Fibroblast of the conjunctiva (primary cell): ENCODE results near the gene SAMD4A.

Experiments
- DNase-seq: peaks from one replicate; pipeline ENCODE4 v3.0.0-alpha.2; 2010; ENCODE audit warnings: low read depth

SAMD4A gene

DNA sequence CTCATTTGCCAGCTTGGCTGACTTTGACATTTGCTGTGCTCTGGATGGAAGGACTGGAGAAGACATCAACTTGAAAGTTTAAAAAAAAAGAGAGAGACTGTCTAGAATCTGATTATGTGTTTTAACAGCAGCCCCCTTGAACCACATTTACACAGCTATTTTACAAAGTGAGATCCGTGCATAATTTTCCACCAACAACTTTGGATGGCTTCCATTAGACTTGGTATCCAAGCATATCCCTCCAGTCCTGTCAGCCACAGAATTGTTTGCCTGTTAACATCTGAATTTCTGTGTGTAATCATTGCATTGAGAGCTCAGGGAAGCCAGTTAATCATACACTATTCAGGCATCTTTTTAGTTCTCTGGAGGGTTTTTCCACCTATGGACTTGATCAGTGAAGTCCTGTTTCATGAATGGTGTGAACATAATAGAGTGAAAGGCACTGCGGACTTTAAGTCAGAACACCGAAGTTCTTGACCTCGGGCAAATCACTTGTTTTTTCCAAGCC, 93.7 kb downstream of the SAMD4A start:
- no peak for DNase-seq

DNA sequence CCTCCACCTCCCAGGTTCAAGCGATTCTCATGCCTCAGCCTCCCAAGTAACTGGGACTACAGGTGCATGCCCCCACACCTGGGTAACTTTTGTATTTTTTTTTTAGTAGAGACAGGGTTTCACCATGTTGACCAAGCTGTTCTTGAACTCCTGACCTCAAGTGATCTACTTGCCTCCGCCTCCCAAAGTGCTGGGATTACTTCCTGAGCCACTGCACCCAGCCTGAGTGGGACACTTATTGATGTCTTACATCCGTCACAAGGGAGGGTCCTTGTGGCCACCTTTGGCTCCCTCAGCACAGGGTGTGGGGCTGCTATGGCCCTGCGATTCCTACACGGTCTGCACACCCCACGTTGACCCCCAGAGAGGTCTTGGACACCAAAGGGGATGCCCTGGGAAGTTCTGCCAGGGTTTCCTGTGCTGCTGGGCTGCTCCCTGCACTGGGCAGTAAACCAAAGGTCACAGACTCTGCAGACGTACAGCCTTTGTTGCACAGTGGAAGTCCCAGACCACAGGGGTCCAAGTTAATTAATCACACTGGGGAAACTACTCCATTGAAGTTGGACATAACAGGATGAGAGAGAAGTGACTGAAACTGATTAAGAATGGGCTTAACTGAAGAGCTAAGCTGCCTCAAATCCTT, 95.7 kb downstream of the SAMD4A start:
- DNase-seq, result no peak

DNA sequence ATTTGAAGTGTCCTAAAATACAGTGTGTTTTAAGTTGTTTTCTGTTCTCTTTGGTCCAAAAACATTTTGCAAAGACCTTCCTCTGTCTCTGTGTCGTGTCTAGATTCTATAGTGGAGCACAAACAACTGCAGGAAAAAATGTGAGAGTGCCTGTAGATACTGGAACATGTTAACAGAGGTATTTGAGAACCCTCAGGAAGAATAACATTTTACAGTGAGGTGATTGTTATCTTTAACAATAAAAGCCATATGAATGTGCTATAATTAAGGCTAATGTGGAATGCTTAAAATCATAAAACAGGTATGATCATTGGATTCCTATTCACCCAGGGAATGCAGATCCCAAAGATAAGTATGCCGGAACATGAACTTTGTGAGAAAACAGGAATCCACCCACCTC, 98.0 kb downstream of the SAMD4A start:
- no peak for DNase-seq

DNA sequence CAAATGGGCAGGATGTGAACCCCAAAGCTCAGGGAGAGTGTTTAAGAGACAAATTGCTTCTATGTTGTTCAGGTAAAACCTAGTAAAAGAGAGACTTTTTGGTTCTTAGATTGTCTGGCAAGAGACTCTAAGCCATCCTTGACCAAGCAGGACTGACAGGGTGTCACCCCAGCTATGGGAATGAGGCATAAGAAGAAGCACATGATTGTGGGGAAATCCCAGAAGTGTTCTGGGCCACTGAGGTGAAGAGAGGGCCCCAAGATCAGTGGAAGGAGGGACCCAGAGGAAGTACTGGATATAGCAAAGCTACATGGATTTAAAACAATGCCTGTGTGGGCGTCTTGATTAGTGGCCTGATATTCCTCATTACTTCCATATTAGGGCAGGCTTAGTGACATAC, 99.0 kb downstream of the SAMD4A start:
- DNase-seq, result no peak

DNA sequence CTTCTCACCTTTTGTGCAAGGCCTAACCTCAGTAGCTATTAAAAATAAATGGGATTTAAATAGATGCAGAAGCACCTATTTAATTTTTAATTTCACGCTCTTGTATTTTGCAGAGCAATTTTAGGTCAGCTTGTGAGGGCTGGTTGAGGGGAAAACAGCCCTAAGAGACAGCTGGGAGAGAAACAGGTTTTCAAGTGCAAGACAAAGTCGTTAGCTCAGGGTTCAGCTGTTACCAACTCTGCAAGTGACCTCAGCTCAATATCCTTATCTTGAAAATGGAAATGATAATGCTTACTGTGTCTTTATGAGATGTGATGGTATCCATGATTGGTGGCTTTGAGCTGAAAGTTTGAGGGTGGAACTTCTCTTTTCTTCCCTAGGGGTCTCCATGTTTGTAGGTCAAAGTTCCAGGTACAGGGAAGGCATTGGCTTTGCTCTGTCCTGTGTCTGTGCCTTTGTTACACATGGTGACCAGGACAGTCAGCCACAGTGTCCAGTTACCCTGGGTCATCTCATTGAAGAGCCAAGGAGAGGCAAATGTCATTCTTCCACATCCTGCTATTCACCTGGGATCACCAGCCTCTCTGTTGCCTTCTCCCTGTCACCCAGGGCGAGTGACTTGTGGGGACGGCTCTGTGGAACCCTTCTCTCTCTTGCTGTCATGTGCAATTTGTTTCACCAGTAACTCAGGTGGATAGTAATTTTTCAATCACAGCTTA, 100.3 kb downstream of the SAMD4A start:
- no peak for DNase-seq

DNA sequence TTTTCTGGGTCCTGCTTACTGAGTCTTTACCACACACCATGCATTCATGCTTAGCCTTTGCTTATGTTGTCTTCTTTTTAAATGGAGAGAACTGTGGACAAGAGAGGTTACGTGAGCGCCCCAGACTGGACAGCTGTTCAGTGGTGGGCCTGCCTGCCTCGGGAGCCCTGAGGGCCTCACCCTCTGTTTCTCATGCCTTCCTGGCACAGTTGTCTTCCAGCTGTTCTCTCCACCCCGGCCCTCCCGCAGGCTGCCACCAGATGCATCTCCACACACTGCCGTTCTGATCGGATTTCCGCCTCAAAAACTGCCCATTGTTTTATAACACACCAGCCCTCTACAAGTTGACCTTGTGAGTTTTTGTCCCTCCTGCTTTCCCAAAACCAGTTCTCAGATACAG, 100.8 kb downstream of the SAMD4A start:
- no peak for DNase-seq

- no peak for DNase-seq
Measured at GRCh38 chr14:54669721-54670561, 103.0 kb downstream of the SAMD4A start.

GRCh38 chr14:54671537-54671936, 104.6 kb downstream of the SAMD4A start:
- DNase-seq, result no peak

- no peak for DNase-seq
Measured at GRCh38 chr14:54672181-54672580, 105.3 kb downstream of the SAMD4A start.

GRCh38 chr14:54672688-54673087, 105.8 kb downstream of the SAMD4A start:
- DNase-seq, result no peak

GRCh38 chr14:54673193-54674045, 106.5 kb downstream of the SAMD4A start:
- DNase-seq, result no peak

- no peak for DNase-seq
Measured at GRCh38 chr14:54674046-54674741, 107.3 kb downstream of the SAMD4A start.

DNA sequence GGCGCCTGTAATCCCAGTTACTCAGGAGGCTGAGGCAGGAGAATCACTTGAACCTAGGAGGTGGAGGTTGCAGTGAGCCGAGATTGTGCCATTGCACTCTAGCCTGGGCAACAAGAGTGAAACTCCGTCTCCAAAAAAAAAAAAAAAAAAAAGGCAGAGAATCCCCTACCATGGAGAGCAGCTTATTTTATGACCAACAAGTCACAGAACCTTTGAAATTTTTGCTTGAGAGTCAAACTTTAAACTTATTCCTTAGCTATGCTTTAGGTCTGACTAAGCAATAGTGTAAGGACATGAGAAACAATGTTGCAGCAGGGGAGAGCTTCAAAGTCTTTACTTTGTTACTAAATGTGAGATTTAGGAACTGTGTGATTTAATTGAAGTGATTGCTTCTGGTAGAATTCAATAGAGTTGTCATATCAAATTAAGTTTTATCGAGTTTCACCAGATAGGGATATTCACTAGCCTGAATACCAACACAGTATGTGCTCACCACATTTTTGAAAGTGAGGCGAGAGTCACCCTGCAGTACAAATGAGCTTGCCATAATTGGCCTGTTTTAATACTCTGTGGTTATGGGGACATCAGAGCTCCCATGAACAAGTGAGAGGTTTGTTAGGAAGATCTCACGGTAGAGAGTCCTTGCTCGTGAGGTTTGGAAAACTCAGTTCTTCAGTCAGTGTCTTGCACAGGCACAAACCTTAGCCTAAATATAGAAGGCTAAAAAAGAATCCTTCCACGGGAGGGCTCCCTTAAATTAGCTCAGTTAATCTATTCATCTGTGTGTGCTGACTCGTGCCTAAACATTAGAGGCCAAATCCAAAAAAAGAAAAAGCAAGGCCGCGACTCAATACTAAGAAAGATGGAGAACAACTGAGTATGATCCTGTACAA, 108.6 kb downstream of the SAMD4A start:
- no peak for DNase-seq

DNA sequence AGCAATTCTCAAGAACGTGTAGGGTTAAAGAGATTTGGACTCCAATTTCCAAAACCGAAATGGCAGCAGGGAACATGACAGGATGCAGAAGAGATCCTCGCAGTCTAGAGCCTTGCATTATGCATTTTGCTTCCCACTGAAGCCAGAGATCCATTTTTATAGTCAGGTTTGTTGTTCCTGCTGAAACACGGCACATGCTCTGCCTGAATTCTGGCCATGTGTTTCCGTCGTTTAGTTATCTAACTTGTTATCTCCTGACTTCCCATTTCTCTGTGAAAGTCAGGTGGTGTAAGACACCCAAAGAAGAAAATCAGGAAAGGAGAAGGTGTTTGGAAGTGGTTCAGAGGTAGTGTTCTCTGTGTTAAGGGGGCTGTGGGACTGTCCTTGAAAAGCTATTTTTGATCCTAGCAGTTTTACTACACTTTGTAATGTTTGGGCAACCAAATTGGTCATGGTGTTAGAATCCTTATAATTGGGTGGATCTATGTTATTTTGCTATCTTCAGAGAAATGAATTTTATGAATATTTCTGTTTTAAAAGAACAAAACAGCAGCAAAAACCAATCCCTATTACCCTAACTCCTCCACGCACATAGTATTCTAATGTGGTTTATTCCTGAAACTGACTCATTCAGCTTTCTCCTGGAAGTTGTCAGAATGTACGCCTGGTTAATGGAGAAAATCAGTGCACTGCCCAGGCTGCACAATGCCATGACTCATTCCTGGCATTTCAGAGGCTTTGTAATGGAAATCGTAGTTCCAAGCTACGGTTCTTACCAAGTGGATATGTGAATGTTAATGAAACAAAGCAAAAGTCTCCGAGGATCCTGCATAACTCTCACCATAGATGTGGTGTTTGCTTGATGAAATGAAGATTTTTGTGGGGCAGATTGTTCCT, 110.1 kb downstream of the SAMD4A start:
- peak; percentile 89 for DNase-seq

GRCh38 chr14:54680651-54681050, 113.7 kb downstream of the SAMD4A start:
- peak; percentile 59 for DNase-seq

DNA sequence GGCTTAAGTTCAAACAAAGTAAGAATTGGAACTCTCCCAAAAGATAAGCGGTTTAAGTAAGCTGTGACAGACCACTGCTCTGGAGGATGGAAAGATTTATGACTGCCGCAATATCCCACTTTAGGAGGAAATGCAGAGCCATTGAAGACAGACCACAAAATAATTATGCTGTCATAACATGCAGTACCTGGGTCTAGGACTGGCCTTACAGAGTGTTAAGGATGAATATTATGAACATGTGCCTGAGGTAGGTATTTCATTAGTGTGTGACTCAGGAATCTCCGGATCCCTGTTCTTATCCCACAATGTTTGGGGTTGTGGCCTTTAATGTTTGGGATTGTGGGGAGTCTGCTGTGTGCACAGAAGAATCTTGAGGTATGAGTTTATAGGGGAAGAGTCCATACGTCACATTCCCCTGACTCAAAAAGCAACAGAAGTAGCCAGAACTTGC, 114.9 kb downstream of the SAMD4A start:
- DNase-seq, result no peak

- DNase-seq, result no peak
Measured at GRCh38 chr14:54682578-54682977, 115.7 kb downstream of the SAMD4A start.

DNA sequence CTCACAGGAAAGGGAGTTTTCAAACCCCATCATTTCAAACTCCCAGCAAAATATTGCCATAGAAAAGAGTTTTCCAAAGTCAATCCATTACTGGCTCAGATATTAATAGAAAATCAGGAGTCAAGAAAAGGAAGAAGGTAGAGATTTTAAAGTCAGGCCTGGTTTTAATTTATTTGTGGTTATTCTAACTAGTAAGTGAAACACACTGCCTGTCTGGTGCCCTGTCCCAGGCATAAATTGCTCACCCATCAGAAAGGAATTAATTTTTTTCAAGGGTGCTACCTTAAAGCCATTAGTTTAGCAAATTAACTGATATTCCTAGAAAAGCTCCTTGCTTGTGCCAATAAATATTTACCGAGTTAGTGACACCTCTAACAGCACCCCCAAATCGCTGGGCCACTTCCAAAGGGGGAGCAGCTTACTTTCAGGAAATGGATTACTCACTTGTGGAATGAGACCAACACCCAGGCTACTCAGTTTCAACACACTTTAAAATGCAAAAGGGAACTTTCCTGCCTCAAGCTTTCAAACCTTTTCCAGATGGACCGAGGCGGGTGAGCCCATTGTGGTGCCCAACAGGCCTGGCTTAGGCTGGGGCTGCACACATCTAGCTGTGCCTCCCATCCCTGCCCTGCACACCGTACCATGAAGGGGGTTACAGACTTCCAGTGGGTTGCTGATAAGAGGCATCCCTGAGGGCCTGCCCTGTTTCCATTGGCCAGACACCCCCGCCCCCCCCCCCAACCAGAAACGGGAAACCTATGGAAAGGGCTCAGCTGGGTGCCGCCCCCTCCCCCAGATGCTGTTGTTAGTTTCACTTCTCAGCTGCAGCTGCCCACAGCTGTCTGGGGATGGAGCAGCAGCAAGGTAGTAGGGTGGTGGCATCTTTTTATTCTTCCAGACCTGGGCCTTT, 117.2 kb downstream of the SAMD4A start:
- peak; percentile 79 for DNase-seq
